Epithelial cell of proximal tubule (primary cell): ENCODE results near the gene RNPEPL1. TPM values are rescaled to one million over a fixed set of nuclear protein-coding genes. Genes with fewer than 3 reads are reported as not detected.

Source experiments
- DNase-seq: peaks from one replicate; pipeline ENCODE4 v3.0.0-alpha.2; 2011; ENCODE audit warnings: low read depth
- H3K4me3 ChIP-seq: 2 replicates; pipeline ENCODE4 v1.5.1; 2011; ENCODE audit warnings: low read depth, mild to moderate bottlenecking, low read length
- CTCF ChIP-seq: conservative IDR thresholded peaks from 2 replicates; pipeline ENCODE4 v1.5.1; 2012; ENCODE audit warnings: low read depth, mild to moderate bottlenecking, low read length
- total RNA-seq: library from RNA; depleted of rRNA; stranded (reverse); fragments of >200 nt; gene quantifications from 2 replicates; pipeline ENCODE4 v1.2.3, GENCODE V29; 2015

RNPEPL1 gene
- total RNA-seq, 1 donor from 2014 or later = 53.4 TPM

- H3K4me3 ChIP-seq = peak overlapping the region; percentile 59
- no peak for TF ChIP-seq CTCF
- DNase-seq = no peak
Observed at GRCh38 chr2:240557101-240557751, 11.1 kb upstream of the RNPEPL1 start.

- peak within 1 kb of the TSS; percentile 59 for H3K4me3 ChIP-seq
- no peak for DNase-seq
- TF ChIP-seq CTCF = no peak
Observed at GRCh38 chr2:240557808-240558207, 10.5 kb upstream of the RNPEPL1 start, which contains the start of gene ANKMY1. ANKMY1 (minus strand) TSS chr2:240557988; CDS start chr2:240557335, 653 bp downstream.

- peak overlapping the region; percentile 59 for H3K4me3 ChIP-seq
- no peak for TF ChIP-seq CTCF
Observed at GRCh38 chr2:240558236-240558761, 10.0 kb upstream of the RNPEPL1 start.

DNA sequence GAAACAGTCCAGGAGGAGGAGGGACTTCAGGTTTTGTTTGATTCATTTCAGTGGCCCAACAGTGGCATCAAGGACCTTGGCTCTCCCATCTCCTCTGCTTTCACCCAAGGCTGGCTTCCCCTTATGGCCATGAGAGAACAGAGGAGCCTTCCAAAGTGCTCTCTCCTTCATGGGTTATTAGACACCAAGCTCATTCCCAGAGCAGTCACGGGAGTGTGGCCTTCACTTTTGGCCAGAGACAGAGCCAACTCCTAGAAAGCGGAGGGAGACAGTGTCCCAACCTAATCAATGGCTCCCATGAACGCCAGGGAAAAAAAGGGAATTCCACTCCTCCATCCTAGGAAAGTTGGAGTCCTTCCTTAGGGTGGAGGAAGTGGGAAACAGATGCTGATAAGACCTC, 9.0 kb upstream of the RNPEPL1 start:
- DNase-seq = no peak
- no peak for TF ChIP-seq CTCF
- H3K4me3 ChIP-seq = peak overlapping the region; percentile 85

More at GRCh38 chr2:240558236-240558761, 10.0 kb upstream of the RNPEPL1 start:
- no peak for DNase-seq

- peak within 1 kb of the TSS; percentile 85 for H3K4me3 ChIP-seq
- TF ChIP-seq CTCF = no peak
- no peak for DNase-seq
Observed at GRCh38 chr2:240560084-240560479, 8.2 kb upstream of the RNPEPL1 start, which contains the start of gene DUSP28. DUSP28 (plus strand) TSS chr2:240560357; CDS start chr2:240560685, 328 bp downstream.

DNA sequence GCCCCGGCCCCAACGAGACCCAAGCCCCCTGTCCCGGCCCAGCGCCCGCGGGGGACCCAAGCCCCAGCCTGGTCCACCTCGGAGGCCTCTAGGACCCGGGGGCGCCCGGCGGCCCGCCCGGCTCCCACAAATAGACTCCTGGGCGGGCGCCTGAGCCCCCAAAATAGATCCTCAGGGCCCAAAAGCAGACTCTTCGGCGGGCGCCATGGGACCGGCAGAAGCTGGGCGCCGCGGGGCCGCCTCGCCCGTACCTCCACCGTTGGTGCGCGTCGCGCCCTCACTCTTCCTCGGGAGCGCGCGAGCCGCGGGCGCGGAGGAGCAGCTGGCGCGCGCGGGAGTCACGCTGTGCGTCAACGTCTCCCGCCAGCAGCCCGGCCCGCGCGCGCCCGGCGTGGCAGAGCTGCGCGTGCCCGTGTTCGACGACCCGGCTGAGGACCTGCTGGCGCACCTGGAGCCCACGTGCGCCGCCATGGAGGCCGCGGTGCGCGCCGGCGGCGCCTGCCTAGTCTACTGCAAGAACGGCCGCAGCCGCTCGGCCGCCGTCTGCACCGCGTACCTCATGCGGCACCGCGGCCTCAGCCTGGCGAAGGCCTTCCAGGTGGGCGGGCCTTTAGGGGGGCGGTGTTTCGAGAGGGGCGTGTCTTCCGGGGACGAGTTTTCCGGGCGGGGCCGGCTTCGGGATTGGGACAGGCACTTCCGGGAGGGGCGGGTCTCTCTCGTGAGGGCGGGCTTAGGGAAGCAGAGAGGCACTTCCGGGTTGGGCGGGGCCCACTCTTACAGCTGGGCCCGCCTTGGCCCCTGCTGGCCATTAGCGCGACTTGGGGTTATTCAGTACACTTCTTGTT, 7.6 kb upstream of the RNPEPL1 start:
- H3K4me3 ChIP-seq = peak overlapping the region; percentile 85
- peak; percentile 27 for TF ChIP-seq CTCF

More for the DNA sequence above, 7.6 kb upstream of the RNPEPL1 start:
- peak; percentile 72 for DNase-seq
